Neural cell (in vitro differentiated cells): ENCODE measurements around the gene MERTK. TPM values are rescaled to one million over a fixed set of nuclear protein-coding genes. Genes with fewer than 3 reads are reported as not detected.

Source experiments
- H2AFZ ChIP-seq: fragments of 200-600, 300-800 bp; sonication (generic), shearing (Covaris generic); 2 replicates; pipeline ENCODE4 v1.6.0; 2014; ENCODE audit warnings: low read depth, mild to moderate bottlenecking, antibody characterized with exemption, low read length, moderate library complexity
- H3F3A ChIP-seq: fragments of 200-600 bp; shearing (Covaris generic); 2 replicates; pipeline ENCODE4 v1.6.1; 2016; ENCODE audit warnings: mild to moderate bottlenecking, moderate library complexity, mixed read lengths, antibody characterized with exemption, low read length; ENCODE audit not compliant: insufficient read depth, poor library complexity, severe bottlenecking
- H3K27ac ChIP-seq: fragments of 200-600, 300-800 bp; sonication (generic), shearing (Covaris generic); 2 replicates; pipeline ENCODE4 v1.5.1; 2014; ENCODE audit warnings: mild to moderate bottlenecking, low read length, moderate library complexity
- H3K27me3 ChIP-seq: fragments of 300-800, 200-600 bp; sonication (generic), shearing (Covaris generic); 2 replicates; pipeline ENCODE4 v1.6.0; 2014; ENCODE audit warnings: mild to moderate bottlenecking, low read depth, low read length, moderate library complexity; ENCODE audit not compliant: insufficient read depth
- H3K36me3 ChIP-seq: fragments of 300-800, 200-600 bp; sonication (generic), shearing (Covaris generic); 2 replicates; pipeline ENCODE4 v1.5.1; 2014; ENCODE audit warnings: mild to moderate bottlenecking, antibody characterized with exemption, low read length, moderate library complexity; ENCODE audit not compliant: insufficient read depth
- H3K4me2 ChIP-seq: fragments of 300-800, 200-600 bp; sonication (generic), shearing (Covaris generic); 2 replicates; pipeline ENCODE4 v1.6.0; 2014; ENCODE audit warnings: mild to moderate bottlenecking, low read length
- H3K4me3 ChIP-seq: fragments of 300-800, 200-600 bp; sonication (generic), shearing (Covaris generic); 2 replicates; pipeline ENCODE4 v1.5.1; 2014; ENCODE audit warnings: mild to moderate bottlenecking, low read length, moderate library complexity
- H3K79me2 ChIP-seq: fragments of 200-600 bp; shearing (Covaris generic); replicated peaks from 2 replicates; pipeline ENCODE4 v1.6.0; 2014; ENCODE audit warnings: mild to moderate bottlenecking, low read length, moderate library complexity; ENCODE audit not compliant: insufficient read depth
- H3K9ac ChIP-seq: fragments of 300-800, 200-600 bp; sonication (generic), shearing (Covaris generic); 2 replicates; pipeline ENCODE4 v1.6.1; 2016; ENCODE audit warnings: mild to moderate bottlenecking, low read length, mixed read lengths
- H3K9me2 ChIP-seq: fragments of 200-600 bp; shearing (Covaris generic); 2 replicates; pipeline ENCODE4 v1.6.1; 2016; ENCODE audit warnings: mild to moderate bottlenecking, low read length, mixed read lengths; ENCODE audit not compliant: insufficient read depth
- H3K9me3 ChIP-seq: fragments of 200-600, 300-800 bp; sonication (generic), shearing (Covaris generic); 2 replicates; pipeline ENCODE4 v1.6.1; 2016; ENCODE audit warnings: mild to moderate bottlenecking, mixed run types, low read length, moderate library complexity, mixed read lengths
- H4K20me1 ChIP-seq: fragments of 200-600 bp; shearing (Covaris generic); 2 replicates; pipeline ENCODE4 v1.6.1; 2016; ENCODE audit warnings: mild to moderate bottlenecking, mixed run types; ENCODE audit not compliant: insufficient read depth
- EP300 ChIP-seq: fragments of 450-650 bp; conservative IDR thresholded peaks from 2 replicates; pipeline ENCODE4 v1.6.1; 2014; ENCODE audit warnings: antibody characterized with exemption, mild to moderate bottlenecking, moderate library complexity; ENCODE audit not compliant: poor library complexity, severe bottlenecking
- MXI1 ChIP-seq: fragments of 450-650 bp; conservative IDR thresholded peaks from 2 replicates; pipeline ENCODE4 v1.6.1; 2014; ENCODE audit warnings: antibody characterized with exemption, mild to moderate bottlenecking; ENCODE audit not compliant: poor library complexity, severe bottlenecking
- POLR2AphosphoS5 ChIP-seq: IDR thresholded peaks from 2 replicates; pipeline ENCODE4 v1.6.1; 2012
- RAD21 ChIP-seq: fragments of 450-650 bp; conservative IDR thresholded peaks from 2 replicates; pipeline ENCODE4 v1.6.1; 2014; ENCODE audit warnings: antibody characterized with exemption, mild to moderate bottlenecking, moderate library complexity
- REST ChIP-seq: IDR thresholded peaks from 2 replicates; pipeline ENCODE4 v1.6.1; 2012; ENCODE audit warnings: borderline replicate concordance
- TAF1 ChIP-seq: IDR thresholded peaks from 2 replicates; pipeline ENCODE4 v1.6.1; 2012; ENCODE audit warnings: low read depth
- polyA plus RNA-seq: library from polyadenylated mRNA; depleted of rRNA; stranded (reverse); fragments of >200 nt; gene quantifications from 2 replicates; pipeline ENCODE4 v1.2.3, GENCODE V29; 2014
- TF ChIP-seq, protein P1 (sequence below): fragments of 450-650 bp; IDR thresholded peaks from 2 replicates; pipeline ENCODE4 v1.5.1; 2014; ENCODE audit warnings: antibody characterized with exemption, mild to moderate bottlenecking, moderate library complexity; ENCODE audit not compliant: poor library complexity, severe bottlenecking

Gene MERTK
- polyA plus RNA-seq, 1 donor from 2014 or later: 0.53 TPM

DNA sequence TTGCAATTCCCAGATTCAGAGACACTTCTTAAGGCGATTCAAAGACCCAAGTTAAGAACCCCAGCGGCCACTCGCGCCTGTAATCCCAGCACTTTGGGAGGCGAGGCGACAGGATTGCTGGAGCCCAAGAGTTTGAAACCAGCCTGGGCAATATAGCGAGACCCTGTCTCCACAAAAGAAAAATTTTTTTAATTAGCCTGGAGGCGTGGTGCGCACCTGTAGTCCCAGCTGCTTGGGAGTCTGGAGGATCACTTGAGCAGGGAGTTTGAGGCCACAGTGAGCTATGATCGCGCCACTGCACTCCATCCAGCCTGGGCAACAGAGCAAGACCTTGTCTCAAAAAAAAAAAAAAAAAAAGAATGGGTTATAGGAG is 13.8 kb upstream of the MERTK start:
- Histone ChIP-seq H3K36me3 (no peaks in the 10 kb centered on the region), H3K27me3 (no peaks in the 10 kb centered on the region), H3K79me2 (no peaks in the 10 kb centered on the region), H3K9me3 (no peaks in the 10 kb centered on the region), H3K27ac (no peak overlapping the region), H3F3A (peaks cover 4% of the 10 kb centered on the region), H2AFZ (peak overlapping the region; percentile 95), H3K9me2 (no peaks in the 10 kb centered on the region), H3K4me3 (peak overlapping the region; percentile 95), H4K20me1 (no peaks in the 10 kb centered on the region), H3K4me2 (peak overlapping the region; percentile 77), H3K9ac (peak overlapping the region; percentile 71)
- no peak for TF ChIP-seq REST
- no peak for TF ChIP-seq TAF1

- Histone ChIP-seq H3K9me3 (no peaks in the 10 kb centered on the region), H3K9ac (no peak overlapping the region), H3K9me2 (no peaks in the 10 kb centered on the region), H3K79me2 (no peaks in the 10 kb centered on the region), H2AFZ (no peak overlapping the region), H4K20me1 (no peaks in the 10 kb centered on the region), H3K36me3 (no peaks in the 10 kb centered on the region), H3K27ac (no peak overlapping the region), H3K27me3 (peaks cover 36% of the 10 kb centered on the region), H3K4me2 (no peak overlapping the region), H3F3A (no peaks in the 10 kb centered on the region), H3K4me3 (no peak overlapping the region)
- no peak for TF ChIP-seq TAF1
- no peak for TF ChIP-seq REST
- TF ChIP-seq MXI1: no peak
- TF ChIP-seq, protein P1, sequence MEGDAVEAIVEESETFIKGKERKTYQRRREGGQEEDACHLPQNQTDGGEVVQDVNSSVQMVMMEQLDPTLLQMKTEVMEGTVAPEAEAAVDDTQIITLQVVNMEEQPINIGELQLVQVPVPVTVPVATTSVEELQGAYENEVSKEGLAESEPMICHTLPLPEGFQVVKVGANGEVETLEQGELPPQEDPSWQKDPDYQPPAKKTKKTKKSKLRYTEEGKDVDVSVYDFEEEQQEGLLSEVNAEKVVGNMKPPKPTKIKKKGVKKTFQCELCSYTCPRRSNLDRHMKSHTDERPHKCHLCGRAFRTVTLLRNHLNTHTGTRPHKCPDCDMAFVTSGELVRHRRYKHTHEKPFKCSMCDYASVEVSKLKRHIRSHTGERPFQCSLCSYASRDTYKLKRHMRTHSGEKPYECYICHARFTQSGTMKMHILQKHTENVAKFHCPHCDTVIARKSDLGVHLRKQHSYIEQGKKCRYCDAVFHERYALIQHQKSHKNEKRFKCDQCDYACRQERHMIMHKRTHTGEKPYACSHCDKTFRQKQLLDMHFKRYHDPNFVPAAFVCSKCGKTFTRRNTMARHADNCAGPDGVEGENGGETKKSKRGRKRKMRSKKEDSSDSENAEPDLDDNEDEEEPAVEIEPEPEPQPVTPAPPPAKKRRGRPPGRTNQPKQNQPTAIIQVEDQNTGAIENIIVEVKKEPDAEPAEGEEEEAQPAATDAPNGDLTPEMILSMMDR: no peak
- TF ChIP-seq RAD21: no peak
- no peak for TF ChIP-seq POLR2AphosphoS5
- TF ChIP-seq EP300: no peak
Measured at GRCh38 chr2:111896024-111896423, 2.4 kb upstream of the MERTK start.
